A673 (cell line): Measurements from ENCODE around the gene LRP4.

Source experiments
- EZH2 ChIP-seq: fragments of 200-600 bp; sonication (generic); IDR thresholded peaks from 2 replicates; pipeline ENCODE4 v1.6.1; 2017; ENCODE audit warnings: borderline replicate concordance, low read depth, mild to moderate bottlenecking, mixed read lengths, antibody characterized with exemption, low read length; ENCODE audit not compliant: poor library complexity, severe bottlenecking
- TF ChIP-seq, protein P1 (sequence below): fragments of 300-800, 200-600 bp; sonication (generic); conservative IDR thresholded peaks from 2 replicates; pipeline ENCODE4 v1.5.1; 2017; ENCODE audit warnings: low read depth, mild to moderate bottlenecking, antibody characterized with exemption, low read length, moderate library complexity, mixed read lengths

DNA sequence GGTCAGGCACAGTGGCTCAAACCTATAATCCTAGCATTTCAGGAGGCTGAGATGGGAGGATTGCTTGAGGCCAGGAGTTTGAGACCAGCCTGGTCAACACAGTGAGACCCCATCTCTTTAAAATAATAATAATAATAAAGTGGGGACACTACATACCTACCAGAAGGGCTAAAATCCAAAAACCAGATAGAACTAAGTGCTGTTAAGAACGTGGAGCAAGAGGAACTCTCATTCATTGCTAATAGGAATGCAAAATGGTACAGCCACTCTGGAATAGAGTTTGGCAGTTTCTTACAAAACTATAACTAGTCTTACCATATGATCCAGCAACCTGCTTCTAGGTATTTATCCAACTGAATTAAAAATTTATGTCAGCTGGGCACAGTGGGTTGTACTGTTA is 81.9 kb downstream of the LRP4 start:
- TF ChIP-seq, protein P1, sequence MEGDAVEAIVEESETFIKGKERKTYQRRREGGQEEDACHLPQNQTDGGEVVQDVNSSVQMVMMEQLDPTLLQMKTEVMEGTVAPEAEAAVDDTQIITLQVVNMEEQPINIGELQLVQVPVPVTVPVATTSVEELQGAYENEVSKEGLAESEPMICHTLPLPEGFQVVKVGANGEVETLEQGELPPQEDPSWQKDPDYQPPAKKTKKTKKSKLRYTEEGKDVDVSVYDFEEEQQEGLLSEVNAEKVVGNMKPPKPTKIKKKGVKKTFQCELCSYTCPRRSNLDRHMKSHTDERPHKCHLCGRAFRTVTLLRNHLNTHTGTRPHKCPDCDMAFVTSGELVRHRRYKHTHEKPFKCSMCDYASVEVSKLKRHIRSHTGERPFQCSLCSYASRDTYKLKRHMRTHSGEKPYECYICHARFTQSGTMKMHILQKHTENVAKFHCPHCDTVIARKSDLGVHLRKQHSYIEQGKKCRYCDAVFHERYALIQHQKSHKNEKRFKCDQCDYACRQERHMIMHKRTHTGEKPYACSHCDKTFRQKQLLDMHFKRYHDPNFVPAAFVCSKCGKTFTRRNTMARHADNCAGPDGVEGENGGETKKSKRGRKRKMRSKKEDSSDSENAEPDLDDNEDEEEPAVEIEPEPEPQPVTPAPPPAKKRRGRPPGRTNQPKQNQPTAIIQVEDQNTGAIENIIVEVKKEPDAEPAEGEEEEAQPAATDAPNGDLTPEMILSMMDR: no peak
- no peak for TF ChIP-seq EZH2
